Left colon (tissue), 2 donors: ENCODE measurements around the gene RHOC. TPM values are rescaled to one million over a fixed set of nuclear protein-coding genes. Genes with fewer than 3 reads are reported as not detected.

Experiments used
- ATAC-seq: fragments of 200-7000 bp; cut with Tn5 transposase; one replicate; pipeline ENCODE4 v1.9.1; 2020; ENCODE audit warnings: mild to moderate bottlenecking, moderate library complexity
- DNase-seq, 2 donors: peaks; one replicate each; pipeline ENCODE4 v3.0.0-alpha.2; 2020
- intact Hi-C, 2 donors: fragments of 100-400 bp; cut with DNase I in 1 of 2; cut with micrococcal nuclease in 1 of 2; formaldehyde crosslinking; loops; one replicate each; pipeline versions ENCODE4 v1.11.2 to v1.14.0; 2022; cut with DNase I, micrococcal nuclease
- total RNA-seq, 2 donors: library from RNA; stranded (reverse); fragmentation: NEBNext Ultra II Directional; extraction: Animal tissue kit (Norgen Biotek cat#: 25700); gene quantifications; one replicate each; pipeline ENCODE4 v1.2.1, GENCODE V29; 2021
- donor health status: DM: no; HTN: no; CAD: no.
- donor health status: DM: yes; HTN: yes; CAD: no.

Gene RHOC
- total RNA-seq, 2 donors from 2014 or later: 466 to 701 TPM

DNA sequence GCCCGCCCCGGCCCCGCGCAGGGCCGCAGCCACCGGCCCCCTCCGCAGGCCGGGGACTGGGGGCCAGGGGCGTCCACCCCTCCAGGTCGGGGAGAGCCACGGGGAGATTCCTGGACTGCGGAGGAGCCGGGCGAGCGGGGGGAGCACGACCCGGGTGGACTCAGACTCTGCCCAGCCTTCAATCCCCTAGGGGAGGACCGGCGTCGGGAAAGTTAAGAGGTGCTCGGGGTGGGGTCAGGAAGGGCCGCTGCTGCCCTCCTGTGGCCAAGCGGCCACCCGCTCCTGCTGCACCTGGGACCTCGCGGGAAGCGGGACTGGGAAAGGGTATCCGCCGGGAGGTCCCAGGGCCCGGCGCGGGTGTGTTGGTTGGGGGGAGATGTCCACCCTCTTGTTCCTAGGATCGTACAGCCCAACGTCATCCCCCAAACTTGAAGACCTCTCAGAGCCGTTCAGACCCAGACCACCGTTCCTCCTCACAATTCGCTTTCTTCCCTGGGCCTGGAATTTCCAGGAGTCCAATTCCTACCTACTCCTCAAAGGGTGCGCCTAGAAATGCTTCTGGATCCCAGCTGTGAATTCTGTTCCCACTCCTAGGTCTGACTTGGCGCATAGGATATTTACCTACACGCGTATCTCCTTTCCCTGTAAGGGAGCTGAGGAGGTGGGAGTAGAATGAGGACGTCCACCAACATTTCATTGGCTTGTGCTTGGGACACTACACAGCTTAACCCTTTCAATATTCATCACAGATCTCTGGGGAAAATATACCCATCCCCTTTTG lies 484 bp upstream of the RHOC start:
- intact Hi-C loops: loop anchor here in 1 of 2 donors (5.0 to 10.0 kb wide), 3 partner anchors 90 to 315 kb away; partner anchors contain the start of genes CAPZA1, ST7L and WNT2B
- ATAC-seq (peak; percentile 66), DNase-seq (peak; percentile 89 to 90)

DNA sequence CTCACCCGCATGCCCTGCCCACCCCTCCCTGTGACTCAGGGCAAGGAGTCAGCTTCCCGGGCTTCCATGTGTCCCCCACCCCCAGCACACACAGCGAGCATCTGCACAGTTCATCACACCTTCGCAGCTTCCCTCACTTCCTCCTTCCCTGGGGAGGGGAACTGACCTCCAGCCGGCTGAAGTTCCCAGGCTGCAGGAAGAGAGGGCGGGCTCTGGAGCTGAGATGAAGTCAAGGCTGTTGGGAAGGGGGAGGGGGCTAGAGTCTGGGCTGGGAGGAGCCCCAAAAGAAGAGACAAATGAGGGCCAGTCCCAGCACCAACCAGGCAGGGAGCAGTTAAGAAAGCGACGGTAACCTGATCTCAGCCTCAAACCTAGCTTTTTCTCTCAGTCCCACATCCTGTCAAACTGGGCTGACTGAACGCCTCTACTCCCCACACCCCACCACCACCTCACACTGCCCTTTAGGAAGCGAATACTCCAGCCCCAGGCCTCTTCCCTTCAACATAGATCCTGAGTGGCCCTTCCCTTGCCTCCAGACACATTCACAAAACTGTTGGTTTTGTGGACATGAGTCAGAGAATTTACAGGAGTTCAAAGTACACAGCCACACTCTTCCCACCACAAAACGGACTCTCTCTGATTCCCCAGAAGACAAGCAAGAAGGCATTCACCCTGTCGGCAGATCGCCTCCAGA lies 1.8 kb downstream of the RHOC start:
- DNase-seq: peak; percentile 82 to 93
- ATAC-seq: peak; percentile 59
- intact Hi-C loops: loop anchor here in 1 of 2 donors (5.0 to 10.0 kb wide), 3 partner anchors 88 to 313 kb away; partner anchors contain the start of genes CAPZA1, ST7L and WNT2B

DNA sequence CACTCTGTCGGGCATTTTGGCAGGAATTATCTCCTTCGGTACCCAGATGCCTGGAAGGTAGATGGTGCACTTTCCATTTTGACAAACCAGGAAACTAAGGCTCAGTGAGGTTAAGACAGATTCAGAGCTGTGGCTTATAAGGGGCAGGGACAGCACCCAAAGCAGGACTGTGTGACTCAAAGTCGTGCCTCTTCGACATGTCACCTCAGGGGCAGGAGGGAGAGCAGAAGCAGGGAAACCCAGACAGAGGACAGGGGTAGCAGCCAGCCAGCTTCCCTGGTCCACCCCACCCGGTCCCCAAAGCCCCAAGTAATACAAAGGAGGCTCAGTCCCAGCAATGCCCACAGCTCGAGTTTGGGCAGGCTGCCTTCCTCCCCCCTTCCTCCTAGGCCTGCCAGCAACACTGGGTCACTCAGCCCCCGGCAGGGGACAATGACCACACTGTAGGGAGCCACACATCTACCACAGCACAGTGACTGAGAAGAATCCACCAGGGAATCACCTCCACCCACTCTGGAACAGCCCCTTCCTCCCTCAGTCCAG lies 2.5 kb downstream of the RHOC start:
- ATAC-seq (no peak), DNase-seq (peak in 1 of 2 donors; percentile 35)
- intact Hi-C loops: loop anchor here in 1 of 2 donors (10.0 kb wide), 1 partner anchor 200 kb away; the partner anchor contains the start of gene WNT2B

DNA sequence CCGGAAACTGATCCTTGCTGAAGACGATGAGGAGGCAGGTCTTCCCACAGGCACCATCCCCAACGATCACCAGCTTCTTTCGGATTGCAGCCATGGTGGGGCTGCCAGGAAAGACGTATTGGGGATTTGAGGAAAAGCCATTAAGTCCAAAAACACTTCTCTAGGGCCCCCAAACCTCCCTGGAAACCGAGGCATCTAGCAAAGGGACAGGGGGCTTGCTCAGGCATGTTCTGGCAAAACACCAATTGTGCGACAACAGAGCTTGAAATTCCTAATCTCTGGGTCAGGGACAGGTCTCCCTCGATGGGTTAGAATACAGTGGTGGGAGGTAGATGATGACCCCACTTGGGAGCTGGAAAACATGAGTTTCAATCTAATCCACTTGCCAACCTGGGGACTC lies 3.2 kb downstream of the RHOC start:
- DNase-seq: no peak
- no peak for ATAC-seq
- intact Hi-C loops: loop anchor here in 1 of 2 donors (10.0 kb wide), 1 partner anchor 199 kb away; the partner anchor contains the start of gene WNT2B

DNA sequence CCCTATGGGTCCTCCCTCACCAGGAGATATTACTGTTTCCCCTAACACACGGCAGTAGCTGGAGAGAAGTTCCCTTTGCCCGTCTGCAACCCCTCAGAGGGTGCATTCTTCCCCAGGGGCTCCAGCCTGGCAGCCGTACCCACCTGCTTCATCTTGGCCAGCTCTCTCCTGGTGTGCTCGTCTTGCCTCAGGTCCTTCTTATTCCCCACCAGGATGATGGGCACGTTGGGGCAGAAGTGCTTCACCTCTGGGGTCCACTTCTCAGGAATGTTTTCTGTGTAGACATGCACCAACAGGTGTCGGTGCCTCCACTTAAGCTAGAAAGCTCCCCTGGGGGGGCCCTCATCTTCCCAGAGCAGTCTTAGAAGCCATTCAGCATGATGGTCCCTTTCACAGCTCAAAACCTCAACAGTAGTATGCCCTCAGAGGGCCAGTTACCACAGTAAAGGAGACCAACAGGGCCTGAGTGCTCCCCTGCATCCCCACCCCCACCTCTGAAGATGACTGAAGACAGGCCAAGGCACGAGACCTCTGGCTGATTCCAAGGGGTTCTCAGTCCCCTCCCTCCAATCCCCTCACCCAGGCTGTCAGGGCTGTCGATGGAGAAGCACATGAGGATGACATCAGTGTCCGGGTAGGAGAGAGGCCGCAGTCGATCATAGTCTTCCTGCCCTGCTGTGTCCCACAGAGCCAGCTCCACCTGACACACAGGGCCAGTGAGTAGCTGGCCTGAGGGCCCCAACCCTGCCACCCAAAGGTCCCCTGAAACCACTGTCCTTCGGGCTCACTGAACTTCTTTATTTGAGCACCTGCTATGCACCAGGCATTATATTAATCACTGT lies 4.3 kb downstream of the RHOC start:
- intact Hi-C loops: loop anchor here in 1 of 2 donors (10.0 kb wide), 1 partner anchor 198 kb away; the partner anchor contains the start of gene WNT2B
- ATAC-seq (no peak), DNase-seq (peak in 1 of 2 donors; percentile 23)

DNA sequence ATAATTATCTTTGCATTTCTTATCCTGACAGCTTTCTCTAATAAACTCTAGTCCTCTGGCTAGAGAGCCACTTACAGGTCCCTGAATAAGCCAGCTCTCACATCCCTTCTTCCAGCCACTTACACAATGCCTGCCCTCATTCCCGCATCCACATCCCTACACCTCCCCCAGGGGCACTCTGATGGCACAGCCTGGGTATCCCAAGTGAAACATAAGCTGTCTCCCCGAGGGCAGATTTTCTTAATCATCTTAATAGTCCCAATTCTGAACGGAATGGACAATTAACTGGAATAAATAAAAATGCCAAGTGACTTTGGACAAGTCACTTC lies 4.9 kb downstream of the RHOC start:
- intact Hi-C loops: loop anchor here in 1 of 2 donors (10.0 kb wide), 1 partner anchor 197 kb away; the partner anchor contains the start of gene WNT2B
- no peak for DNase-seq
- ATAC-seq: no peak

DNA sequence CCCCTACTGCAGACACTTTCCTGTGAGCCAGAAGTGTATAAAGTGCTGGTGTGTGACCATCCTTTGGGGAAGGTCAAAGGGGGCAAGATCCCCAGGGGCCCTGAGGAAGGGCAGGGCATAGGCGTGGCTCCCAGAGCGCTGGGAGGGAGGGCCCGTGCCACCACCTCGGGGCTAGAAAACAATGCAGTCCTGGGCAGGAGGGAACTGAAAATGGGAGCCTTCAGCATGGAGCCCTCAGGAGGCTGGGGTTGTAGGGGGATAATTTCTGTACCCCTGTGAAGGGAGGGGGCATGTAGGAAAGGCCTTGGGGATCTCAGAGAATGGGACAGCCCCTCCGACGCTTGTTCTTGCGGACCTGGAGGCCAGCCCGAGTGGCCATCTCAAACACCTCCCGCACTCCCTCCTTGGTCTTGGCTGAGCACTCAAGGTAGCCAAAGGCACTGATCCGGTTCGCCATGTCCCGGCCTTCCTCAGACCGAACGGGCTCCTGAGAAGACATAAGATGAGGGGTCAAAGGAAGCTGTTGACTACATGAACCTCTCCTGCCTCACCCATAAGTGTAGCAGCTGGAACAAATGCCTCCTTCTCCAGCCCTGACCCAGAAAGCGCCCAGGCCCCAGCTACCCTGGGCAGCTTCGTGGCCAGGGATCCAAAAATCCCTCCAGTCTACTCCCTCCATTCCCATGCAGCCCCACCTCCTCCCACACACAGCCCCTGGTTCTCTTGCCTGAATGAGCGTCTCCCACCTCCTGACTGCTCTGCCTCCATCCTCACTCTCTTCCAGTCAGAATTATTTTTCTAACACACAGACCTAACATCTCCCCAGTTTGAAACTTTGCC lies 5.5 kb downstream of the RHOC start:
- DNase-seq (peak in 1 of 2 donors; percentile 46), ATAC-seq (no peak)
- intact Hi-C loops: loop anchor here in 1 of 2 donors (10.0 kb wide), 1 partner anchor 197 kb away; the partner anchor contains the start of gene WNT2B

DNA sequence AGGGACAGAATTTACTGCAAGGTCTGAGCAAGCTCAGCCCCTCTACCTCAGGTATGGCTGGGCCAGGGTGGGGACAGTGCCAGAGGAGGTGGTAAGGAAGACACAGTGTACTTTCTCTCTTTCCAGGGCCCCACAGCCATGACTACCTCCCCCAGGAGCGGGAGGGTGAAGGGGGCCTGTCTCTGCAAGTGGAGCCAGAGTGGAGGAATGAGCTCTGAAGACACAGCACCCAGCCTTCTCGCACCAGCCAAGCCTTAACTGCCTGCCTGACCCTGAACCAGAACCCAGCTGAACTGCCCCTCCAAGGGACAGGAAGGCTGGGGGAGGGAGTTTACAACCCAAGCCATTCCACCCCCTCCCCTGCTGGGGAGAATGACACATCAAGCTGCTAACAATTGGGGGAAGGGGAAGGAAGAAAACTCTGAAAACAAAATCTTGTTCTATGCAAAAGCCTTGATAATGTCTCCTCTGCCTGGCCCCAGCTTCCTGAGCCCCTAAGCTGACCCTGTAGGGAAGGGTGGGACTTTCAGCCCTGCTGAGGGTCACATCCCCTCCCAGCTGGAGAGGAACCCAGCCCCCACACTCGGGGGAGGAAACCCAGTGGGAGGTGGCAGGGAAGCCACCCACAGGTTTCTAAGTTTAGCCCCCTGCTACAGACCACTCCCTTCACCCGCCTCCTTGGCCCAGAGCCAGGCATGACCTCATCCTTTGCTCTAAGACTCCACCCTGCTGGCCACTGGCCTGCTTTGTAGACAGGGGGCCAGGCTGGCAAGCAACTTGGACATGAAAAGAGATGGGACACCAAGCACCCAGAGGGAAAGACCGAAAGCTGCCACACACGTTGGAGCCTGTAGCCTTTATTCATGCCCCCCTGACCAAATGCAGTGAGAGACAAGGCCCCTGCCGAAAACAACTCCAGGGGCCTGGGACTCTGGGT lies 6.4 kb downstream of the RHOC start:
- intact Hi-C loops: loop anchor here in 1 of 2 donors (10.0 kb wide), 1 partner anchor 196 kb away; the partner anchor contains the start of gene WNT2B
- peak; percentile 94 to 98 for DNase-seq
- ATAC-seq: peak; percentile 53

DNA sequence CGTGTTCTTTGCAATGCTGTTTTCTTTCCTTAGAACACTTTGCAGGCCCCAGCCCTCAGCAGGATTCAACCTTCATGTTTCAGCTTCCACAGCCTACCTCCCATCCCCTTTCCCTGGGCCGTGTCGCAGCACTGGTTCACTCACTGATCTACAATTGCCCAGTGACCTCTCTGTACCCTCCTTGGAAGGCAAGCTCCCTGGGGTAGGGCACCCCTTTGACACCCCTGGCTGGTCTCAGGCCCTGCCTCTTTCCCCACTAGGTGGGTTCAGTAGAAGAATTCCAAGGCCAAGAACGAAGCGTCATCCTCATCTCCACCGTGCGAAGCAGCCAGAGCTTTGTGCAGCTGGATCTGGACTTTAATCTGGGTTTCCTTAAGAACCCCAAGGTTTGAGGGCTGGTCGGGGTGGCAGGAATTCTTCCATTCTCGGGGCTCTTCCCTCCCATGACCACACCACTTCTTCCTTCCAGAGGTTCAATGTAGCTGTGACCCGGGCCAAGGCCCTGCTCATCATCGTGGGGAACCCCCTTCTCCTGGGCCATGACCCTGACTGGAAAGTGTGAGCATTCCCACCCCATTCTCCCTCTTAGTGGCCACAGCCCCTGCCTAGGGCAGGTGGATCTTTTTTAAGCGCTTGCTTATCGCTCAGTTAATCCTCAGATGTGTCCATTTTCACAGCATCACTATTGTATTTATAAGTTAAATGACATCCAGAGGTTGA lies 7.3 kb downstream of the RHOC start:
- no peak for DNase-seq
- intact Hi-C loops: loop anchor here in 1 of 2 donors (10.0 kb wide), 1 partner anchor 195 kb away; the partner anchor contains the start of gene WNT2B
- ATAC-seq: no peak

DNA sequence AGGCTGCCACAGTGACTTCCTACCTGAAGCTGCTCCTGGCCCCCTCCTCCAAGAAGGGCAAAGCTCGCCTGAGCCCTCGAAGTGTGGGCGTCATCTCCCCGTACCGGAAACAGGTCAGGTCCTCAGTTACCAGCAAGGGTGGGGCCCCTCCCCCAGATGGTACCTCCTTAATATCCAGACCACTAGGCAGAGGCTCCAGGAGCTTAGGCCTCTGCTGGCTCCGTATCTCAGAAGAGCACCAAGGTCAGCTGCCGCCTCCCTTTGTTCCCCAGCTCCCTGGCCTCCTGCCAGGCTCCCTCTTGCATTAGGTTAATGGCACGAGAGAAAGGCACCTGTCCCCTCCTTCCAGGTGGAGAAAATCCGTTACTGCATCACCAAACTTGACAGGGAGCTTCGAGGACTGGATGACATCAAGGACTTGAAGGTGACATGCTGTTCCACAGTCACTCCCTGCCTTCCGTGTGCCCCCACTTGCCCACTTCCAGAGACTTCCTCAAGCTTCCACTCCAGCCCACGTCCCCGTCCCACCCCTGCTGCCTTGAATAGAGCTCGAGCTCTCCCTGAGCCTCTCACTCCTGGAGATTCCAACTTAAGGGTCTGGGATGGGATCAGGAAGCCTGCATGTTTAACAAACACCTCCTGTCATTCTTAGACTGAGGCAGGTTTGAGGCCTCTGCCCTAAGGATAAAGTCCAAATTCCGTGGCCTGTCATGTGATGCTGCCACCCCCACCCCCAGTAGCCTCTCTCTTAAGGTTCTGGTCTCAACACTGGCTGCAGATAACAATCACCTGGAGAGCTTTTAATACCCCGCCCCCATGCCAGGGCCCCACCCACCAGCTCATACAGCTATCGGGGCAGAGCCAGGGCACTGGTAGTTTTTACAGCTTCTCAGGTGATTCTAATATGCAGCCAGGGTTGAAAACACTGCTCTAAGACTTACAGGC lies 8.3 kb downstream of the RHOC start:
- intact Hi-C loops: no loop called here
- DNase-seq: peak; percentile 85 to 89
- ATAC-seq: peak; percentile 76

DNA sequence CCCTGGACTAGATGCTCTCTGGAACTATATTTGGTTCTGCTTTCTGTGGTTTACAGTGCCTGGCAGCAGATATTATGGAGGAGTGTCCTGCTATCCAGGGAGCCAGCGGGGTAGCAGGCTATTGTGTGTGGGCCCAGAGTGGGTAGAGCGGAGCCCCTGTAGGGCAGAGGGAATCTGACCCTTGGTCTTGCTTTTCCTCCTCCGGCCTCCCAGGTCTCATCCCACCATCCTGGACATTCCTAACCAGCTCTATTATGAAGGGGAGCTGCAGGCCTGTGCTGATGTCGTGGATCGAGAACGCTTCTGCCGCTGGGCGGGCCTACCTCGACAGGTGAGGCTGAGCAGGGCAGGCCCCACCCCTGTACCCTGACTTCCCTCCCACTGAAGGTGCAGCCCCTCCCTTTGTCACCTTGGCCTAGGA lies 9.1 kb downstream of the RHOC start:
- DNase-seq (no peak), ATAC-seq (no peak)
- intact Hi-C loops: no loop called here

DNA sequence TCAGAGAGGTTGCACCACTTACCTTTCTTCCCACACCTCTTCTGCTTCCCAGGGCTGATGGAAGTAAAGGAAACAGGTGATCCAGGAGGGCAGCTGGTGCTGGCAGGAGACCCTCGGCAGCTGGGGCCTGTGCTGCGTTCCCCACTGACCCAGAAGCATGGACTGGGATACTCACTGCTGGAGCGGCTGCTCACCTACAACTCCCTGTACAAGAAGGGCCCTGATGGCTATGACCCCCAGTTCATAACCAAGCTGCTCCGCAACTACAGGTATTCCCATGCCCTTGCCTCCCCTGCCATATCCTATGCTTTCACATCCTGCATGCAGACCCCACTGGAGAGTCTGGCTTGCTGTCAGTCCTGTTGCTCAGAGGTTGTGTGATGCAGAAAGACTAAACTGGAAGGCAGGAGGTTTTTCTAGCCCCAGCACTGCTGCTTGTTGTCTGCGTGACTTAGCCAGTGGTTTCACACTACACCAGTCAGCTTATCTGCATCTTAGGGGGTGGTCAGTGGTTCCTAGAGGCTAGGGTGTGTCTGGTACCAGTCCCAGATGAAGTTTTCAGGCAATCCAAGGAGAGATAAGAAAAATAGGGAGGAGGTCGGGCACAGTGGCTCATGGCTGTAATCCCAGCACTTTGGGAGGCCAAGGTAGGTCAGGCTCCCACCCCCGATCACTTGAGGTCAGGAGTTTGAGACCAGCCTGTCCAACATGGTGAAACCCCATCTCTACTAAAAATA lies 10.2 kb downstream of the RHOC start:
- no peak for DNase-seq
- intact Hi-C loops: no loop called here

DNA sequence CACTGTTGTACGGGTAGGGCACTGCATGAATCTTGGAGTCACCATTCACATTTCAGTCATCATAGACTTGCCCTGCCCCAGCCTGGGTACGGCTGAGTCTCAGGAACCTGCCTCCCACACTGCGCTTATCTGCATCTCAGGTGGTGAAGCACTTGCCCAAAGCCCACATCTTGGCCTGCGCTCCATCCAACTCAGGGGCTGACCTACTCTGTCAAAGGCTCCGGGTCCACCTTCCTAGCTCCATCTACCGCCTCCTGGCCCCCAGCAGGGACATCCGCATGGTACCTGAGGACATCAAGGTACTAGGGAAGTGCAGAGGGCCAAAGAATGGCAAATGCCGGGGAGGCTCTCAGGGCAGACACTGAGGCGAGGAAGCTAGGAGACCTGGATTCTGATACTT lies 11.7 kb downstream of the RHOC start:
- intact Hi-C loops: no loop called here
- no peak for DNase-seq
- no peak for ATAC-seq

More for the DNA sequence above, 10.2 kb downstream of the RHOC start:
- no peak for ATAC-seq

DNA sequence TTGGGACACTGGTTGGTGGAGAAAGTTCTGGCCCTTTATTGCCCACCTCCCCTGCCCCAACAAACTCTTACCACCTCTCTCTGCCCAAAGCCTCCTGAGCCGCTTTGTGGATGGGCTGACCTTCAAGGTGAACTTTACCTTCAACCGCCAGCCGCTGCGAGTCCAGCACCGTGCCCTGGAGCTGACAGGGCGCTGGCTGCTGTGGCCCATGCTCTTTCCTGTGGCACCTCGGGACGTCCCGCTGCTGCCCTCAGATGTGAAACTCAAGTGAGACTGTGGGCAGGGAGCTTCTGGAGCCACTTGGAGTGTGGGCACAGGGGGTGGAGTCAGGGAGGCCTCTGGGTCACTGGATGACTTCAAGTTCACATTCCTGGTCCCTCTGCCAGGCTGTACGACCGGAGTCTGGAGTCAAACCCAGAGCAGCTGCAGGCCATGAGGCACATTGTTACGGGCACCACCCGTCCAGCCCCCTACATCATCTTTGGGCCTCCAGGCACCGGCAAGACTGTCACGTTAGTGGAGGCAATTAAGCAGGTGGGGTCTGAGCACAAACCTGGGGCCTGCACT lies 12.5 kb downstream of the RHOC start:
- ATAC-seq: no peak
- intact Hi-C loops: no loop called here
- no peak for DNase-seq
